Subcutaneous abdominal adipose tissue (tissue), 5 donors: ENCODE results near the gene PTH2R.
"Not testable (repeated sequence)": the region's sequence is repeated elsewhere in the genome, so short reads cannot be mapped to it uniquely, and the experiment has no call there.

Experiments used
- H3K27ac ChIP-seq: one replicate; pipeline ENCODE4 v1.7.0; 2013; ENCODE audit warnings: low read depth, mild to moderate bottlenecking, inconsistent platforms, low read length, moderate library complexity
- H3K27me3 ChIP-seq, 5 donors: one replicate each; pipeline ENCODE4 v1.7.0; 2013; ENCODE audit warnings: low read length in 5 of 5, inconsistent platforms in 1 of 5; ENCODE audit not compliant: control insufficient read depth in 5 of 5, insufficient read depth in 4 of 5
- H3K36me3 ChIP-seq, 5 donors: one replicate each; pipeline ENCODE4 v1.7.0; 2013; ENCODE audit warnings: low read length in 5 of 5; ENCODE audit not compliant: control insufficient read depth in 5 of 5, insufficient read depth in 5 of 5
- H3K4me1 ChIP-seq, 5 donors: one replicate each; pipeline ENCODE4 v1.7.0; 2013; ENCODE audit warnings: low read length in 5 of 5, mild to moderate bottlenecking in 3 of 5, moderate library complexity in 1 of 5; ENCODE audit not compliant: control insufficient read depth in 5 of 5, insufficient read depth in 5 of 5
- H3K4me3 ChIP-seq, 5 donors: one replicate each; pipeline ENCODE4 v1.7.0; 2013; ENCODE audit warnings: low read length in 5 of 5, low read depth in 1 of 5
- H3K9ac ChIP-seq, 5 donors: one replicate each; pipeline ENCODE4 v1.7.0; 2013; ENCODE audit warnings: low read length in 5 of 5, mild to moderate bottlenecking in 4 of 5, moderate library complexity in 3 of 5
- H3K9me3 ChIP-seq, 5 donors: one replicate each; pipeline ENCODE4 v1.7.0; 2013; ENCODE audit warnings: low read length in 5 of 5; ENCODE audit not compliant: control insufficient read depth in 5 of 5
- donor health status: healthy.
- donor health status: healthy.
- donor health status: healthy.
- donor health status: healthy.
- donor health status: healthy.

The PTH2R gene

DNA sequence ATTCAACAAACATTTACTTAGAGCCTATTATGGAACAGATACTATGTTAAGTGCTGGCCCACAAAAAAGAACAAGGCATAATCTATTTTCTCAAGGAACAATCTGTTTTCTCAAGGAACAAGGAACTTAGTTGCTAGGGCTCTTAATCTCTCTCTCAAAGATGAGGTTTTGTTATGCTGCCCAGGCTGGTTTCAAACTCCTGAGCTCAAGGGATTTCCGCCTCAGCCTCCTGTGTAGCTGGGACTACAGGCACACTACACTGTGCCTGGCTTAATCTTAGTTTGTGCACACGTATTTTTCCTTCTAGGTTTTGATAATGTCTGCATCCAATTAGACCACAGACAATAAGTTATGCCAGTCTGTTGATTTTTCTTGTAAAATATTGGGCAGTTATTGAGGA lies 89.5 kb downstream of the PTH2R start:
- H3K27ac ChIP-seq: no peak overlapping the region
- no peaks in the 10 kb centered on the region for H3K4me1 ChIP-seq
- H3K4me3 ChIP-seq: no peak overlapping the region
- no peaks in the 10 kb centered on the region for H3K27me3 ChIP-seq
- no peaks in the 10 kb centered on the region for H3K36me3 ChIP-seq
- H3K9me3 ChIP-seq: no peaks in the 10 kb centered on the region
- H3K9ac ChIP-seq: no peak overlapping the region

DNA sequence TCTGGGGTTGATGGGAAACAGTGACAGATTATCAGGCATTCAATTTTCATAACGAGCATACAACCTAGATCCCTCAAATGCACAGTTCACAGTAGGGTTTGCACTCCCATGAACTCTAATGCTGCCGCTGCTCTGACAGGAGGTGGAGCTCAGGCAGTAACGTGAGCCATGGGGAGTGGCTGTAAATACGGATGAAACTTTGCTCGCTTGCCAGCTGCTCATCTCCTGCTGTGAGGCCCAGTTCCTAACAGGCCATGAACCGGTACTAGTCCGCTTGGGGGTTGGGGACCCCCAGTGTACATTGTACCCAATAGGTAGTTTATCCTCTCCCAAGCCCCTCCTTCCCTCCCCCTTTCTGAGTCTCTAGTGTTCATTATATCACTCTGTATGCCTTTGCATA lies 94.6 kb downstream of the PTH2R start:
- peaks cover 0 to 4% (median 0%) of the 10 kb centered on the region in 5 donors for H3K9me3 ChIP-seq
- no peaks in the 10 kb centered on the region for H3K27me3 ChIP-seq
- no peaks in the 10 kb centered on the region for H3K4me1 ChIP-seq
- H3K36me3 ChIP-seq: no peaks in the 10 kb centered on the region
- no peak overlapping the region for H3K27ac ChIP-seq
- H3K4me3 ChIP-seq: no peak overlapping the region
- H3K9ac ChIP-seq: no peak overlapping the region

DNA sequence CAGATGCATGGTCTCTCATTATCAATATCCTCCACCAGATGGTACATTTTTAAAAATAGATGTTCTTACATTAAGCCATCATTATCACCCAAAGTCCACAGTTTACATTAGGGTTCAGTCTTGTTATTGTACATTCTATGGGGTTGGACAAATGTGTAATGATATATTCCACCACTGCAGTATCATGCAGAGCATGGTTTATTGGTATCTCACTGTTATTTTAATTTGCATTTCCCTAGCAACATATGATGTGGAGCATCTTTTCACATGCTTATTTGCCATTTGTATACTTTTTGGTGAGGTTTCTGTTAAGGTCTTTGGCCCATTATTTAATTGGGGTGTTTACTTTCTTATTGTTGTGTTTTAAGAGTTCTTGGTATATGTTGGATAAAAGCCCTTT lies 95.7 kb downstream of the PTH2R start:
- Histone ChIP-seq H3K9ac (no peak overlapping the region), H3K36me3 (no peaks in the 10 kb centered on the region), H3K27ac (no peak overlapping the region), H3K27me3 (no peaks in the 10 kb centered on the region), H3K9me3 (peaks cover 0 to 5% (median 0%) of the 10 kb centered on the region in 5 donors), H3K4me1 (no peaks in the 10 kb centered on the region), H3K4me3 (no peak overlapping the region)

DNA sequence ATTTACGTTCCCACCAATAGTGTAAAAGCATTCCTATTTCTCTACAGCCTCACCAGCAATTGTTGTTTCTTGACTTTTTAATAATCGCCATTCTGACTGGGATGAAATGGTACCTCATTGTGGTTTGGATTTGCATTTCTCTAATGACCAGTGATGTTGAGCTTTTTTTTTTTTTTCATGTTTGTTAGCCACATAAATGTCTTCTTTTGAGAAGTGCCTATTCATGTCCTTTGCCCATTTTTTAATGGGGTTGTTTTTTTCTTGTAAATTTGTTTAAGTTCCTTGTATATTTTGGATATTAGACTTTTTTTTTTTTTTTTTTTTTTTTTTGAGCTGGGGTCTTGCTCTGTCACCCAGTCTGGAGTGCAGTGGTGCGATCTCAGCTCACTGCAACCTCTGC lies 98.8 kb downstream of the PTH2R start:
- H3K27ac ChIP-seq, H3K4me1 ChIP-seq, H3K36me3 ChIP-seq, H3K9ac ChIP-seq, H3K4me3 ChIP-seq, H3K27me3 ChIP-seq: not testable (repeated sequence)
- H3K9me3 ChIP-seq: peaks cover 0 to 10% (median 0%) of the 10 kb centered on the region in 5 donors

DNA sequence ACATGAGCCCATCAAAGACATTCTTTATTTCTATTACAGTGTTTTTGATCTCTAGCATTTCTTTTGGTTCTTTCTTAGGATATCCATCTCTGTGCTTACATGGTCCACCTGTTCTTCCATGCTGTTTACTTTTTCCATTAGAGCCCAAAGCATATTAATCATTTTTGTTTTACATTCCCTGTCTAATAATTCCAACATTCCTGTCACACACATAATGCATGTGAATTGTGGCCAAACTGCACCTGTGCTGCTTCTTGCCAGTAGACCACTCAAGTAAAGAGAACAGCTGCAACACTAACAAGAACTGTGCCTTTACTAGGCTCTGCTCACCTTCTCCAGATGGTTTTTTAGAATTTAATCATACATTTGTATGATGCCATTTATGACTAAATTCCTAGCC lies 103.0 kb downstream of the PTH2R start:
- peaks cover 0 to 10% (median 0%) of the 10 kb centered on the region in 5 donors for H3K9me3 ChIP-seq
- no peak overlapping the region for H3K4me3 ChIP-seq
- H3K36me3 ChIP-seq: no peaks in the 10 kb centered on the region
- no peaks in the 10 kb centered on the region for H3K4me1 ChIP-seq
- H3K9ac ChIP-seq: no peak overlapping the region
- H3K27me3 ChIP-seq: no peaks in the 10 kb centered on the region
- H3K27ac ChIP-seq: no peak overlapping the region

DNA sequence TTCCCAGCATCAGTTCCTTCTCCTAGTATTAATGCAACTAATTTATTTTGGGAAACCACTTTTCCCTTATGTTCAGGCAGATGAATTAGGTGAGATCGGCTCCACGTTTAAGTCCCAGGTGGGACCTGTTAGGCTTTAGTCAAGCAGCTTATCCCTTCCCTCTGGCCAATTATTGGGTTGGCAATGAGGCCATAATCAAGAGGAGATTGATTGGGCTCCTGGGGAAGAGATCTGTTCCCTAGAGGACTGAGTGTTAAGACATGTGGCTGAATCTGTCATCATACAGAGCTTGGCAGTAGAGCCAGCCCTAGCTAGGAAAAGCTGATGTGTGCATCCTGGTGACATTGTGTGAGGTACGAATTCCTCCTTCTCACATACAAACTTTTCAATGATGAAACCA lies 104.4 kb downstream of the PTH2R start:
- Histone ChIP-seq H3K27ac (no peak overlapping the region), H3K4me3 (no peak overlapping the region), H3K9me3 (peaks cover 0 to 7% (median 4%) of the 10 kb centered on the region in 5 donors), H3K9ac (no peak overlapping the region), H3K27me3 (no peaks in the 10 kb centered on the region), H3K4me1 (no peaks in the 10 kb centered on the region), H3K36me3 (no peaks in the 10 kb centered on the region)

DNA sequence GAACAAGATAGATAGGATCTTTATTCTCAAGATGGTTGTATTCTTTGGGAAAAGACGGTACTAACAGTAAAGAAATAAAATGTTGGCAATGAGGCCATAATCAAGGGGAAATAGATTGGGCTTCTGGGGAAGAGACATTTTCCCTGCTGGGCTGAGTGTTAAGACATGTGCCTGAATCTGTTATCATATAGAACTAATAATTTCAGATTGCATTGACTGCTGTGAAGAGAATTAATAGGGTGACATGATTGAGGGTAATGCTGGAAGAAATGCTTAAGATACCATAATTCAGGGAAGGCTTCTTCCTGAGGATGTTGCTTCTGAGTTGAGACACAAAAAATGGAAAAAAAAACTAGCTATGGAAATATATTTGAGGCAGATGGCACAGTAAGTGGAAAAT lies 105.0 kb downstream of the PTH2R start:
- peaks cover 0 to 7% (median 4%) of the 10 kb centered on the region in 5 donors for H3K9me3 ChIP-seq
- H3K4me1 ChIP-seq: no peaks in the 10 kb centered on the region
- no peaks in the 10 kb centered on the region for H3K36me3 ChIP-seq
- H3K9ac ChIP-seq: no peak overlapping the region
- H3K27ac ChIP-seq: no peak overlapping the region
- no peaks in the 10 kb centered on the region for H3K27me3 ChIP-seq
- no peak overlapping the region for H3K4me3 ChIP-seq

DNA sequence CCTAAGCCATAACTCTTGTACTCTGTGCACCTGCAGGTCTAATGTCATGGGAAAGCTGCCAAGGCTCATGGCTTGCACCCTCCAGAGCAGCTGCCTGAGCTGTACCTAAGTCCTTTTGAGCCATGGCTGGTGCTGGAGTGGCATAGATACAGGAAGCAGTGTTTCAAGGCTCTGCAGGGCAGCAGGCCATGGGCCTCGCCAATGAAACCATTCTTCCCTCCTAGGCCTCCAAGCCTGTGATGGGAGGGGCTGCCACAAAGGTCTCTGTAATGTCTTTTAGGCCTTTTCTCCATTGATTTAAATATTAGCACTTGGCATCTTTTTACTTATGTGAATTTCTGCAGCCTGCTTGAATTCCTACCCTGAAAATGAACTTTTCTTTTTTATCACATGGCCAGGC lies 108.5 kb downstream of the PTH2R start:
- peaks cover 0 to 9% (median 4%) of the 10 kb centered on the region in 5 donors for H3K9me3 ChIP-seq
- no peaks in the 10 kb centered on the region for H3K36me3 ChIP-seq

DNA sequence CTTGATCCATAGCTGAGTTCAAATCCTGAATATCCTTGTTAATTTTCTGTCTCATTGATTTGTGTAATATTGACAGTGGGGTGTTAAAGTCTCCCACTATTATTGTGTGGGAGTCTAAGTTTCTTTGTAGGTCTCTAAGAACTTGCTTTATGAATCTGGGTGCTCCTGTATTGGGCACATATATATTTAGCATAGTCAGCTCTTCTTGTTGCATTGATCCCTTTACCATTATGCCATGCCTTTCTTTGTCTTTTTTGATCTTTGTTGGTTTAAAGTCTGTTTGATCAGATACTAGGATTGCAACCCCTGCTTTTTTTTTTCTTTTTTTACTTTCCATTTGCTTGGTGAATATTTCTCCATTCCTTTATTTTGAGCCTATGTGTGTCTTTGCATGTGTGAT lies 116.5 kb downstream of the PTH2R start:
- not testable (repeated sequence) for H3K36me3 ChIP-seq, H3K4me1 ChIP-seq, H3K4me3 ChIP-seq, H3K9me3 ChIP-seq, H3K27ac ChIP-seq, H3K9ac ChIP-seq, H3K27me3 ChIP-seq

More for the DNA sequence above, 108.5 kb downstream of the PTH2R start:
- Histone ChIP-seq H3K4me1 (no peaks in the 10 kb centered on the region), H3K27ac (no peak overlapping the region), H3K9ac (no peak overlapping the region), H3K27me3 (no peaks in the 10 kb centered on the region), H3K4me3 (no peak overlapping the region)

DNA sequence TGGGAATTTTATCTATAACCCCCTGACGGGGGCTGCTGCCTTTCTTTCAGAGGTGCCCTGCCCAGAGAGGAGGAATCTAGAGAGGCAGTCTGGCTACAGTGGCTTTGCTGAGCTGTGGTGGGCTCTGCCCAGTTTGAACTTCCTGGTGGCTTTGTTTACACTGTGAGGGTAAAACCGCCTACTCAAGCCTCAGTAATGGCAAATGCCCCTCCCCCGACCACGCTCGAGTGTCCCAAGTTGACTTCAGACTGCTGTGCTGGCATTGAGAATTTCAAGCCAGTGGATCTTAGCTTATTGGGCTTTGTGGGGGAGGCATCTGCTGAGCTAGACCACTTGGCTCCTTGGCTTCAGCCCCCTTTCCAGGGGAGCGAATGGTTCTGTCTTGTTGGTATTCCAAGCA lies 118.6 kb downstream of the PTH2R start:
- H3K4me3 ChIP-seq, H3K9ac ChIP-seq, H3K9me3 ChIP-seq, H3K36me3 ChIP-seq, H3K27me3 ChIP-seq, H3K27ac ChIP-seq, H3K4me1 ChIP-seq: not testable (repeated sequence)

DNA sequence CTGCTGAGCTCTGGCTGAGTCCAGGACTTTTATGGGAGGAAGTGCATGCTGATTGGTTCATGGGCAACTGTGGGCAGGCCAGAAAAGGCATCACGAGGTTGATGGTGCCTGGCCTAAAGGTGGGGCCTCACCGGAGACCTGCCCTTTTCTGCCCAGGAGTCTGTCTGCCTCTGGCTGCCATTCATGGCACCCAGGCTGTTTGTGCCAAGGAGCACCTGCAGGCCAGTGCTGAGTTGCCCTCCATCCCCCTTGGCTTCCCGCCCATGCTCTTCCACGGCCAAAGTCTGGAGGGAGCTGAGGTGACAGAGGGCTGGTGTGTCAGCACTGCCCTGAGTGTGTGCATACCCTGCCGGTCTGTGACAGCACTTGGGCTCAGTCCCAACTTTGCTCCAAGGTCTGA lies 123.2 kb downstream of the PTH2R start:
- H3K27me3 ChIP-seq: no peaks in the 10 kb centered on the region
- no peaks in the 10 kb centered on the region for H3K36me3 ChIP-seq
- no peak overlapping the region for H3K27ac ChIP-seq
- no peaks in the 10 kb centered on the region for H3K9me3 ChIP-seq
- no peaks in the 10 kb centered on the region for H3K4me1 ChIP-seq
- H3K9ac ChIP-seq: no peak overlapping the region
- H3K4me3 ChIP-seq: no peak overlapping the region
